ENCODE data around the gene SPATC1L.

DNA sequence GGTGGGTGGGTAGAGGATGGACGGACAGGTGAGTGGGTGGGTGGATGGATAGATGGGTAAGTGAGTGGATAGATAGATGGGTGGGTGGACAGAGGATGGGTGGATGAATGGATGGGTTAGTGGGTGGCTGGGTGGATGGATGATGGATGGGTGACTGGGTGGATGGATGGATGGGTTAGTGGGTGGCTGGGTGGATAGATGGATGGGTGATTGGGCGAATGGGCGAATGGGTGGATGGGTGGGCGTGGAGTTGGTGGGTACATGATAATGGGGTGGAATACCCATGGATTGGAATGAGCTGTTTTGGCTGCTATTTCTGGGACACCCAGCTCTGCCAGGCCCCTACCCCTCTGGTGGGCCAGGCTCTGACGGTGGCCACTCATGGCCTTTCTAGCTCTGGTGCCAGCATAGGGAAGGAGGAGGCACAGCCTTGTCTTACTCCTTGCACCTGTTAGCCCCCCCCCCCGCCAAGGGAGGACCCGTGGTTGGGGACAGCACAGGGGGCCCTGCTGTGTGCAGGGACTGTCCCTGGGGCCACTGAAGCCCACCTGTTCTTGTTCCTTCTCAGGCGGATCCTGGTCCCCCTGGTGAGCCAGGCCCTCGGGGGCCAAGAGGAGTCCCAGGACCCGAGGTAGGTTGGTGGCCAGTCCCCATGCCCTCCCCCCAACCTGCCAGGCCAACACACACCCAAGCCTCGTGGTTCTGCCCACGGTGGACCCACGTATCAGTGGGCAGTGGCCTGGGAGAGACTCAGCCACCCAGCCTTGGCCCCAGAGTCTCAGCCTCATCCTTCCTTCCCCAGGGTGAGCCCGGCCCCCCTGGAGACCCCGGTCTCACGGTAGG lies 60.0 kb downstream of the SPATC1L start:
- TF ChIP-seq, protein P1, sequence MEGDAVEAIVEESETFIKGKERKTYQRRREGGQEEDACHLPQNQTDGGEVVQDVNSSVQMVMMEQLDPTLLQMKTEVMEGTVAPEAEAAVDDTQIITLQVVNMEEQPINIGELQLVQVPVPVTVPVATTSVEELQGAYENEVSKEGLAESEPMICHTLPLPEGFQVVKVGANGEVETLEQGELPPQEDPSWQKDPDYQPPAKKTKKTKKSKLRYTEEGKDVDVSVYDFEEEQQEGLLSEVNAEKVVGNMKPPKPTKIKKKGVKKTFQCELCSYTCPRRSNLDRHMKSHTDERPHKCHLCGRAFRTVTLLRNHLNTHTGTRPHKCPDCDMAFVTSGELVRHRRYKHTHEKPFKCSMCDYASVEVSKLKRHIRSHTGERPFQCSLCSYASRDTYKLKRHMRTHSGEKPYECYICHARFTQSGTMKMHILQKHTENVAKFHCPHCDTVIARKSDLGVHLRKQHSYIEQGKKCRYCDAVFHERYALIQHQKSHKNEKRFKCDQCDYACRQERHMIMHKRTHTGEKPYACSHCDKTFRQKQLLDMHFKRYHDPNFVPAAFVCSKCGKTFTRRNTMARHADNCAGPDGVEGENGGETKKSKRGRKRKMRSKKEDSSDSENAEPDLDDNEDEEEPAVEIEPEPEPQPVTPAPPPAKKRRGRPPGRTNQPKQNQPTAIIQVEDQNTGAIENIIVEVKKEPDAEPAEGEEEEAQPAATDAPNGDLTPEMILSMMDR (IDR thresholded peaks at IDR 0.05; ENCODE audit: insufficient read depth, low read length) = no peak
- TF ChIP-seq SPI1 (IDR thresholded peaks at IDR 0.05; ENCODE audit: borderline replicate concordance, low read depth) = no peak
